WI38 (cell line): ENCODE results near the gene KCNAB2.

Experiments
- H3K4me3 ChIP-seq: 2 replicates; pipeline ENCODE4 v1.5.1; 2011; ENCODE audit warnings: low read depth, mild to moderate bottlenecking, control low read depth, low read length
- CTCF ChIP-seq: IDR thresholded peaks from 2 replicates; pipeline ENCODE4 v1.5.1; 2012; ENCODE audit warnings: low read depth, mild to moderate bottlenecking, control low read depth, low read length

The KCNAB2 gene

GRCh38 chr1:6116137-6116536 lies 70.4 kb downstream of the KCNAB2 start:
- TF ChIP-seq CTCF: no peak
- H3K4me3 ChIP-seq: no peak overlapping the region

GRCh38 chr1:6117064-6117463 lies 71.4 kb downstream of the KCNAB2 start:
- no peak overlapping the region for H3K4me3 ChIP-seq
- no peak for TF ChIP-seq CTCF

GRCh38 chr1:6117624-6118023 lies 71.9 kb downstream of the KCNAB2 start:
- no peak for TF ChIP-seq CTCF
- no peak overlapping the region for H3K4me3 ChIP-seq

- no peak for TF ChIP-seq CTCF
- H3K4me3 ChIP-seq: no peak overlapping the region
Measured at GRCh38 chr1:6118415-6118814, 72.7 kb downstream of the KCNAB2 start.

GRCh38 chr1:6121021-6121421 lies 75.3 kb downstream of the KCNAB2 start:
- no peak overlapping the region for H3K4me3 ChIP-seq
- TF ChIP-seq CTCF: no peak

- TF ChIP-seq CTCF: no peak
- H3K4me3 ChIP-seq: no peak overlapping the region
Measured at GRCh38 chr1:6121651-6122370, 76.1 kb downstream of the KCNAB2 start.

GRCh38 chr1:6123083-6123482 lies 77.4 kb downstream of the KCNAB2 start:
- H3K4me3 ChIP-seq: no peak overlapping the region
- no peak for TF ChIP-seq CTCF
